Body of pancreas (tissue), 4 donors: ENCODE measurements around the gene SAP30L. TPM values are rescaled to one million over a fixed set of nuclear protein-coding genes. Genes with fewer than 3 reads are reported as not detected.

Source experiments
- ATAC-seq: fragments of 150-250 bp; one replicate; pipeline ENCODE4 v1.9.1; 2016
- DNase-seq, 4 donors: peaks; one replicate each; pipeline ENCODE4 v3.0.0-alpha.2; 2019
- H3K27ac ChIP-seq, 4 donors: fragments of 200-600 bp; sonication (generic); 1 replicate in 3 of 4; 2 replicates in 1 of 4; pipeline versions ENCODE4 v1.5.1 to v1.6.1; 2016 to 2019; ENCODE audit warnings: mild to moderate bottlenecking in 1 of 4, mixed read lengths in 1 of 4, moderate library complexity in 1 of 4
- H3K27me3 ChIP-seq, 2 donors: fragments of 200-600 bp; sonication (generic); one replicate each; pipeline ENCODE4 v1.6.0; 2016; ENCODE audit warnings: mild to moderate bottlenecking in 1 of 2
- H3K36me3 ChIP-seq, 2 donors: fragments of 200-600 bp; sonication (generic); replicated peaks in 1 of 2; 2 replicates each; pipeline ENCODE4 v1.5.1; 2016; ENCODE audit warnings: low read depth in 2 of 2; ENCODE audit not compliant: insufficient read depth in 1 of 2
- H3K4me1 ChIP-seq: fragments of 200-600 bp; sonication (generic); one replicate; pipeline ENCODE4 v1.6.0; 2016
- H3K4me3 ChIP-seq, 2 donors: fragments of 200-600 bp; sonication (generic); 1 replicate in 1 of 2; 2 replicates in 1 of 2; pipeline ENCODE4 v1.5.1; 2016 to 2019
- H3K9me3 ChIP-seq, 3 donors: fragments of 200-600 bp; sonication (generic); 1 replicate in 2 of 3; 2 replicates in 1 of 3; pipeline ENCODE4 v1.5.1; 2016
- POLR2A ChIP-seq, 3 donors: fragments of 450-650 bp; IDR thresholded peaks; one replicate each; pipeline ENCODE4 v1.6.1; 2016; ENCODE audit warnings: antibody characterized with exemption in 3 of 3, mild to moderate bottlenecking in 2 of 3
- WGBS, 2 donors: methylation state at CpG; one replicate each; pipeline ENCODE4 v1.1.5; 2017; 5-methylcytosine and 5-hydroxymethylcytosine counted together
- intact Hi-C: fragments of 100-400 bp; cut with DNase I; formaldehyde crosslinking; loops from one replicate; pipeline ENCODE4 v1.15.1; 2023
- total RNA-seq, 2 donors: library from RNA; depleted of rRNA; stranded (reverse); fragments of >200 nt; gene quantifications; one replicate each; pipeline ENCODE4 v1.1.0, GENCODE V29; 2016
- TF ChIP-seq, protein P1 (sequence below), 7 experiments: fragments of 450-650 bp in 4 of 7; fragments of 200-600 bp in 3 of 7; sonication (generic) in 3 of 7; IDR thresholded peaks; one replicate each; pipeline ENCODE4 v1.5.1; 2016 to 2019; ENCODE audit warnings: antibody characterized with exemption in 7 of 7

Gene SAP30L
- total RNA-seq, 2 donors from 2014 or later: 11.7 to 15.5 TPM

DNA sequence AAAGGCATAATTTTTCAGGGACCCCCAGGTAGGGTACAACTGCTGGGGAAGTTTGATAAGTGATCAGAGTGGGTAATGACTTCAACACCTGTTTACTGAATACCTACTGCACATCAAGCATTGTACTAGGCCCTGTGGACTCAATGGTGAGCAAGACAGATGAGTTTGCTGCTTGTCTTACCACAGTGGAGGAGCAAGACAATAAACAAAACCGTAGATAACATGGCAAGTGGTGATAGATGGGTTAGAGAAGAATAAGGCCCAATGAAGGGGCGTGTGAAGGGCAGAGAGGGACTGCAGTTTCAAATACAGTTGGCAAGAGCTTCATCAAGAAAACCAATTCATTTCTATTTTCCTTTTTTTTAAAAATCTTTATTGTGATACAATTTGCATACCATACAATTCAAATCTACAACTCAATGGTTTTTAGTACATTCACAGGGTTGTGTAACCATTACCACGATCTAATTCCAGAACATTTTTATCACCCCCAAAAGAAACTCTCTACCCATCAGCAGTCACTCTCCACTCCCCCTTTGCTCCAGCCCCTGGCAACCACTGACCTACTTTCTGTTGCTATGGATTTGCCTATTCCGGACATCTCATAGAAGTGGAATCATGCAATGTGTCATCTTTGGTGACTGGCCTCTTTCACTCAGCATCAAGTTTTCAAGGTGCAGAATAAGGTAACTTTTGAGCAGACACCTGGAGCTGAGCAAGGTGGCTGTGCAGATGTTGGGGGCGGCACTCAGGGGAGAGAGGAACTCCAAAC, 64.2 kb downstream of the SAP30L start:
- H3K36me3 ChIP-seq: no peaks in the 10 kb centered on the region
- ATAC-seq (no peak), DNase-seq (no peak)
- H3K4me3 ChIP-seq: no peak overlapping the region
- H3K27me3 ChIP-seq: no peaks in the 10 kb centered on the region
- no peak overlapping the region for H3K27ac ChIP-seq
- intact Hi-C loops: no loop called here
- no peaks in the 10 kb centered on the region for H3K4me1 ChIP-seq
- no peaks in the 10 kb centered on the region for H3K9me3 ChIP-seq
- TF ChIP-seq, protein P1, sequence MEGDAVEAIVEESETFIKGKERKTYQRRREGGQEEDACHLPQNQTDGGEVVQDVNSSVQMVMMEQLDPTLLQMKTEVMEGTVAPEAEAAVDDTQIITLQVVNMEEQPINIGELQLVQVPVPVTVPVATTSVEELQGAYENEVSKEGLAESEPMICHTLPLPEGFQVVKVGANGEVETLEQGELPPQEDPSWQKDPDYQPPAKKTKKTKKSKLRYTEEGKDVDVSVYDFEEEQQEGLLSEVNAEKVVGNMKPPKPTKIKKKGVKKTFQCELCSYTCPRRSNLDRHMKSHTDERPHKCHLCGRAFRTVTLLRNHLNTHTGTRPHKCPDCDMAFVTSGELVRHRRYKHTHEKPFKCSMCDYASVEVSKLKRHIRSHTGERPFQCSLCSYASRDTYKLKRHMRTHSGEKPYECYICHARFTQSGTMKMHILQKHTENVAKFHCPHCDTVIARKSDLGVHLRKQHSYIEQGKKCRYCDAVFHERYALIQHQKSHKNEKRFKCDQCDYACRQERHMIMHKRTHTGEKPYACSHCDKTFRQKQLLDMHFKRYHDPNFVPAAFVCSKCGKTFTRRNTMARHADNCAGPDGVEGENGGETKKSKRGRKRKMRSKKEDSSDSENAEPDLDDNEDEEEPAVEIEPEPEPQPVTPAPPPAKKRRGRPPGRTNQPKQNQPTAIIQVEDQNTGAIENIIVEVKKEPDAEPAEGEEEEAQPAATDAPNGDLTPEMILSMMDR (IDR thresholded peaks at IDR 0.05): no peak
- TF ChIP-seq POLR2A (IDR thresholded peaks at IDR 0.05): no peak
- 58 to 68% methylated on average over 4 to 5 of the region's 5 CpGs for WGBS, 2 donors

Other genes with a start within 250 kb of the SAP30L start
- gene HAND1, start 32.2 kb downstream of the SAP30L start, total RNA-seq: not detected